Measurements from ENCODE around the gene TXLNB.

Gene TXLNB

DNA sequence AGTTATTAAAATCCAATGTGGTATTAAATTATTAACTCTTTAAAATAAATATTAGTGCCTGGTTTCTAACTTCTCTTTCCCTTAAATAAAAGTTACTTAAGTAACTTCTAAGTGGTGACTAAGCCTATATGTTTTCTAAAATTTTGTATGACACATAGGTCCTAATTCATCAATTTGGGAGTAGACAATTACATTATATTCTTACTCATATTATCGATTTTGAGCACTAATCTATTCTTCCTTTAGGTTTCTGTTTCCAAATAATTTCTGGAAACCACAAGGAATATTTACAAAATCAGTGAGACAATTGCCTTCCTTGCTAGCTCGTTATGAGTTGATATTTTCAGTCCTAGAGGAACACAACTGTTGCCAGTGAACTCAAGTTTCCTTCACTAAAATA is 28.3 kb upstream of the TXLNB start:
- H4K8ac ChIP-seq (ENCODE audit: low read length): no peak overlapping the region
- H3K14ac ChIP-seq (ENCODE audit: low read length in 2 of 2): no peak overlapping the region
- H3K79me1 ChIP-seq (replicated peaks; ENCODE audit: low read length, poor library complexity, severe bottlenecking): no peaks in the 10 kb centered on the region
- H3K27ac ChIP-seq (ENCODE audit: low read length, poor library complexity, severe bottlenecking): no peak overlapping the region
- peaks cover 1% of the 10 kb centered on the region for H3K4me1 ChIP-seq (ENCODE audit: control insufficient read depth, insufficient read depth, low read depth, low read length)
- H3K23ac ChIP-seq (ENCODE audit: low read length in 2 of 2): no peak overlapping the region
- H2AFZ ChIP-seq (ENCODE audit: low read depth, low read length): no peak overlapping the region
- no peak overlapping the region for H2BK5ac ChIP-seq (ENCODE audit: low read depth, low read length, poor library complexity, severe bottlenecking)
- H3K27me3 ChIP-seq (ENCODE audit: control insufficient read depth in 1 of 2, insufficient read depth in 1 of 2, low read length in 2 of 2): no peaks in the 10 kb centered on the region
- H4K91ac ChIP-seq (ENCODE audit: low read length): no peak overlapping the region
- H2BK120ac ChIP-seq (ENCODE audit: low read depth, low read length): no peak overlapping the region
- H3K9me3 ChIP-seq (ENCODE audit: control insufficient read depth, low read length): no peaks in the 10 kb centered on the region
- no peaks in the 10 kb centered on the region for H3K36me3 ChIP-seq (ENCODE audit: control insufficient read depth in 1 of 2, insufficient read depth in 2 of 2, low read depth in 1 of 2, low read length in 2 of 2)
- H3K9ac ChIP-seq (ENCODE audit: low read length): no peak overlapping the region
- no peak overlapping the region for H3K18ac ChIP-seq (ENCODE audit: low read depth in 1 of 2, low read length in 2 of 2)
- H2BK12ac ChIP-seq (ENCODE audit: low read length in 2 of 2): no peak overlapping the region
- H3K4me2 ChIP-seq (ENCODE audit: low read length, poor library complexity, severe bottlenecking): no peak overlapping the region
- WGBS: 95% methylated on average over 2 of the region's 2 CpGs
- H2BK15ac ChIP-seq (ENCODE audit: low read depth, poor library complexity, severe bottlenecking): no peak overlapping the region
- H2AK5ac ChIP-seq (ENCODE audit: low read length, severe bottlenecking): no peak overlapping the region
- no peak overlapping the region for H3K4ac ChIP-seq (ENCODE audit: low read depth in 1 of 2, low read length in 2 of 2)
- no peak overlapping the region for H3K4me3 ChIP-seq (ENCODE audit: insufficient read depth in 1 of 2, low read depth in 1 of 2, low read length in 2 of 2)
- no peak for DNase-seq

DNA sequence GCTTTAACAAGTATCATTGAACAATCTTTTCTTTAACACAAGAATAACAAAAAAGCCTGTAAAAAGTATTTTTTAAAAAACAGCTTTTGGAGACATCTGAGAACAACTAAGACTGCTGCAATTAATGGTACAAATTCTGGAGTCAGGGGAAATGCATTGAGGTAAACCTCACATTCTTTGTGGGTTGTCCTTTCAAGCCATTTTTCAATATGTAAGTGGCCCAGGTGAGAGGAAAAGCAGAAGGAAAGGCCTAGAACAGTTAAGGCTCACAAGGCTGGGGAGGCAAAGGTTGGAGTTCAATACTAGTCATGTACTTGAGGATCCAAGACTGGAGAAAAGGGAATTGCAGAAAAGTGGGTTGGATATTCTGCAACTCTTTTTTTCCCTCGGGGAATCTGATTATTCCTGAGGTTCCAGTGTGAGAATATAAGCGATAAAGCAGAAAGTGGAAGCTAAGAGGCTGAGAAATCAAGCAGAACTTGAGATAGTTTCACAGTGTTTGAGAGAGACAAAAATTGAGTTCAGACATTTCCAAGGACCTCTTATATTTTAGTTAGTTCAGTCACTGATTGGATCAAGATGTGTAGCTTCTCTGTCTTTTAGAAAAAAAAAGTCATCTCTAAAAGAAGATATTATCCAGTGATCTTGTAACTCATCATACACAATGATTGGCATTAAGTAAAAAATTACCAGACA is 25.0 kb upstream of the TXLNB start:
- Histone ChIP-seq H2AK5ac (ENCODE audit: low read length, severe bottlenecking) (no peak overlapping the region), H2BK15ac (ENCODE audit: low read depth, poor library complexity, severe bottlenecking) (no peak overlapping the region), H4K8ac (ENCODE audit: low read length) (no peak overlapping the region), H3K4ac (ENCODE audit: low read depth in 1 of 2, low read length in 2 of 2) (no peak overlapping the region), H3K9ac (ENCODE audit: low read length) (no peak overlapping the region), H3K36me3 (ENCODE audit: control insufficient read depth in 1 of 2, insufficient read depth in 2 of 2, low read depth in 1 of 2, low read length in 2 of 2) (no peaks in the 10 kb centered on the region), H3K27me3 (ENCODE audit: control insufficient read depth in 1 of 2, insufficient read depth in 1 of 2, low read length in 2 of 2) (no peaks in the 10 kb centered on the region), H3K18ac (ENCODE audit: low read depth in 1 of 2, low read length in 2 of 2) (no peak overlapping the region), H2BK5ac (ENCODE audit: low read depth, low read length, poor library complexity, severe bottlenecking) (no peak overlapping the region), H3K14ac (ENCODE audit: low read length in 2 of 2) (no peak overlapping the region), H2AFZ (ENCODE audit: low read depth, low read length) (no peak overlapping the region), H2BK120ac (ENCODE audit: low read depth, low read length) (no peak overlapping the region), H3K4me3 (ENCODE audit: insufficient read depth in 1 of 2, low read depth in 1 of 2, low read length in 2 of 2) (no peak overlapping the region), H3K79me1 (replicated peaks; ENCODE audit: low read length, poor library complexity, severe bottlenecking) (no peaks in the 10 kb centered on the region), H3K4me2 (ENCODE audit: low read length, poor library complexity, severe bottlenecking) (no peak overlapping the region), H4K91ac (ENCODE audit: low read length) (no peak overlapping the region), H3K27ac (ENCODE audit: low read length, poor library complexity, severe bottlenecking) (no peak overlapping the region), H2BK12ac (ENCODE audit: low read length in 2 of 2) (no peak overlapping the region), H3K4me1 (ENCODE audit: control insufficient read depth, insufficient read depth, low read depth, low read length) (no peaks in the 10 kb centered on the region), H3K23ac (ENCODE audit: low read length in 2 of 2) (no peak overlapping the region), H3K9me3 (ENCODE audit: control insufficient read depth, low read length) (no peaks in the 10 kb centered on the region)
- 84% methylated on average over 2 of the region's 2 CpGs for WGBS
- DNase-seq: no peak

DNA sequence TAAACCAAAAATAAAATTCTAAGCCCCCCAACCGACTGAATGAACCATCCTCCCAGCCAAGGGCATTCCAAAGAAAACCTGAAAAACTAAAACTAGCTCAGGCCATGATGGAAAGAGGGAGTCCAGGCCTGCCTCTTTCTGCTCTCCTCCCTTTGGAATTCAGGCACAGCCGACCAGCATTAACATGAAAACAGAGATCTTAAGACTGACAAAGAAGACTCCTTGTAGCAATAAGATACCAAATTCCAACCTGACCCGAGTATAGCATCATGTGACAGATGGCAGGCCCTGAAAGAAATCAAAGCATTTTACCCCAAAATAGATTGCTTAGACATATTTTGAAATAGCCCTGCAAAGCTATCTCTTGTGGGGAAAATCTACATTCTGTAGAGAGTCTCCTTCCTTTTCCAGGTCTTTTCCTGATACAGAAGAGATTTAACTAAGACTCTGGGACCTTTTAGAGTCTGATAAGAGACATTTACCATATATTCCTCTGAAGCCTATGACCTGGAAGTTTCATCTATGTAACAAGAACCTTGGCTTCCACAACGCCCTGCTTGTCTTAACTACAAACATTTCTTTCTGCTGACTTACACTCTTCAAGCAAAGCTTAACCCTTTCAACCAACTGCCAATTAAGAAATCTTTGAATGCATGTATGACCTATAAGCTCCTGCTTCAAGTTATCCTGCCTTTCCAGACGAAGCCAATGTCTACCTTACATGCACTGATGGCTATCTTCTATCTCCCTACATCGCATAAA is 22.2 kb upstream of the TXLNB start:
- Histone ChIP-seq H3K9me3 (ENCODE audit: control insufficient read depth, low read length) (no peaks in the 10 kb centered on the region), H4K8ac (ENCODE audit: low read length) (no peak overlapping the region), H2BK12ac (ENCODE audit: low read length in 2 of 2) (no peak overlapping the region), H3K36me3 (ENCODE audit: control insufficient read depth in 1 of 2, insufficient read depth in 2 of 2, low read depth in 1 of 2, low read length in 2 of 2) (no peaks in the 10 kb centered on the region), H3K18ac (ENCODE audit: low read depth in 1 of 2, low read length in 2 of 2) (no peak overlapping the region), H2BK120ac (ENCODE audit: low read depth, low read length) (no peak overlapping the region), H2BK15ac (ENCODE audit: low read depth, poor library complexity, severe bottlenecking) (no peak overlapping the region), H2BK5ac (ENCODE audit: low read depth, low read length, poor library complexity, severe bottlenecking) (no peak overlapping the region), H3K4me3 (ENCODE audit: insufficient read depth in 1 of 2, low read depth in 1 of 2, low read length in 2 of 2) (no peak overlapping the region), H4K91ac (ENCODE audit: low read length) (no peak overlapping the region), H3K27me3 (ENCODE audit: control insufficient read depth in 1 of 2, insufficient read depth in 1 of 2, low read length in 2 of 2) (no peaks in the 10 kb centered on the region), H2AFZ (ENCODE audit: low read depth, low read length) (no peak overlapping the region), H3K9ac (ENCODE audit: low read length) (no peak overlapping the region), H3K4me2 (ENCODE audit: low read length, poor library complexity, severe bottlenecking) (no peak overlapping the region), H3K79me1 (replicated peaks; ENCODE audit: low read length, poor library complexity, severe bottlenecking) (no peaks in the 10 kb centered on the region), H3K4ac (ENCODE audit: low read depth in 1 of 2, low read length in 2 of 2) (no peak overlapping the region), H2AK5ac (ENCODE audit: low read length, severe bottlenecking) (no peak overlapping the region), H3K4me1 (ENCODE audit: control insufficient read depth, insufficient read depth, low read depth, low read length) (no peaks in the 10 kb centered on the region), H3K14ac (ENCODE audit: low read length in 2 of 2) (no peak overlapping the region), H3K27ac (ENCODE audit: low read length, poor library complexity, severe bottlenecking) (no peak overlapping the region), H3K23ac (ENCODE audit: low read length in 2 of 2) (no peak overlapping the region)
- no peak for DNase-seq
- 49% methylated on average over 6 of the region's 6 CpGs for WGBS

DNA sequence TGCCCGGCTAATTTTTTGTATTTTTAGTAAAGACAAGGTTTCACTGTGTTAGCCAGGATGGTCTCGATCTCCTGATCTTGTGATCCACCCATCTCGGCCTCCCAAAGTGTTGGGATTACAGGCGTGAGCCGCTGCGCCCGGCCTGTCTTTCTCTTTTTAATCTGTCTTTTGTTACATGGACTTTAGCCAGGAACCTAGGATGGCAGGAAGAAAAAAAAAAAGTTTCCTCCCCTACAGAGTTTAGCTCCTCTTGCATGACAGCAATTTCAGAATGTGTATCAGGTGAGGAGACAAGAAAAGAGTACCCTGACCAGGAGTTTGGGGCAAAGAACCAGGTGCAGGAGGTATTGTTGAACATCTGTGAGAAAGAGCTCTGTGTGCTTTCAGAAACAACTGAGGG is 21.4 kb upstream of the TXLNB start:
- Histone ChIP-seq H2BK15ac (ENCODE audit: low read depth, poor library complexity, severe bottlenecking) (no peak overlapping the region), H3K9ac (ENCODE audit: low read length) (no peak overlapping the region), H3K36me3 (ENCODE audit: control insufficient read depth in 1 of 2, insufficient read depth in 2 of 2, low read depth in 1 of 2, low read length in 2 of 2) (no peaks in the 10 kb centered on the region), H2AK5ac (ENCODE audit: low read length, severe bottlenecking) (no peak overlapping the region), H3K4ac (ENCODE audit: low read depth in 1 of 2, low read length in 2 of 2) (no peak overlapping the region), H3K23ac (ENCODE audit: low read length in 2 of 2) (no peak overlapping the region), H3K14ac (ENCODE audit: low read length in 2 of 2) (no peak overlapping the region), H2BK120ac (ENCODE audit: low read depth, low read length) (no peak overlapping the region), H3K27ac (ENCODE audit: low read length, poor library complexity, severe bottlenecking) (no peak overlapping the region), H4K91ac (ENCODE audit: low read length) (no peak overlapping the region), H2BK12ac (ENCODE audit: low read length in 2 of 2) (no peak overlapping the region), H2AFZ (ENCODE audit: low read depth, low read length) (no peak overlapping the region), H3K27me3 (ENCODE audit: control insufficient read depth in 1 of 2, insufficient read depth in 1 of 2, low read length in 2 of 2) (no peaks in the 10 kb centered on the region), H4K8ac (ENCODE audit: low read length) (no peak overlapping the region), H3K4me1 (ENCODE audit: control insufficient read depth, insufficient read depth, low read depth, low read length) (no peaks in the 10 kb centered on the region), H3K18ac (ENCODE audit: low read depth in 1 of 2, low read length in 2 of 2) (no peak overlapping the region), H3K9me3 (ENCODE audit: control insufficient read depth, low read length) (no peaks in the 10 kb centered on the region), H3K4me3 (ENCODE audit: insufficient read depth in 1 of 2, low read depth in 1 of 2, low read length in 2 of 2) (no peak overlapping the region), H3K4me2 (ENCODE audit: low read length, poor library complexity, severe bottlenecking) (no peak overlapping the region), H2BK5ac (ENCODE audit: low read depth, low read length, poor library complexity, severe bottlenecking) (no peak overlapping the region), H3K79me1 (replicated peaks; ENCODE audit: low read length, poor library complexity, severe bottlenecking) (no peaks in the 10 kb centered on the region)
- 100% methylated on average over 7 of the region's 7 CpGs for WGBS
- no peak for DNase-seq

All from mesenchymal stem cell (in vitro differentiated cells and primary cell).